ENCODE data around the gene BABAM1. TPM values are rescaled to one million over a fixed set of nuclear protein-coding genes. Genes with fewer than 3 reads are reported as not detected.

The BABAM1 gene
- total RNA-seq, 4 donors from 2014 or later, result 86.3 to 120 (median 99.4) TPM

GRCh38 chr19:17323300-17323963, 56.2 kb downstream of the BABAM1 start:
- in situ Hi-C loops (cut with MboI; ENCODE audit: low sequenced_read_pairs in 4 of 4) (no loop called here), intact Hi-C loops (cut with DNase I; ENCODE audit: low total_unique reads) (no loop called here)
- Histone ChIP-seq H3K4me3 (no peak overlapping the region), H3K27me3 (no peaks in the 10 kb centered on the region), H3K36me3 (peaks cover 0 to 28% of the 10 kb centered on the region in 2 donors), H3K27ac (no peak overlapping the region), H3K9me3 (no peaks in the 10 kb centered on the region), H3K4me1 (no peaks in the 10 kb centered on the region)
- DNase-seq (no peak), ATAC-seq (no peak)
- TF ChIP-seq POLR2A (IDR thresholded peaks at IDR 0.05) (no peak), CTCF (IDR thresholded peaks at IDR 0.05 in 4 of 5, conservative IDR thresholded peaks at IDR 0.05 in 1 of 5) (no peak)

- Histone ChIP-seq H3K4me1 (no peaks in the 10 kb centered on the region), H3K9me3 (no peaks in the 10 kb centered on the region), H3K27ac (no peak overlapping the region), H3K4me3 (no peak overlapping the region), H3K27me3 (no peaks in the 10 kb centered on the region), H3K36me3 (peaks cover 0 to 26% of the 10 kb centered on the region in 2 donors)
- DNase-seq (no peak), ATAC-seq (no peak)
- intact Hi-C loops (cut with DNase I; ENCODE audit: low total_unique reads) (no loop called here), in situ Hi-C loops (cut with MboI; ENCODE audit: low sequenced_read_pairs in 4 of 4) (no loop called here)
- TF ChIP-seq CTCF (IDR thresholded peaks at IDR 0.05 in 4 of 5, conservative IDR thresholded peaks at IDR 0.05 in 1 of 5) (no peak), POLR2A (IDR thresholded peaks at IDR 0.05) (no peak)
Measured at GRCh38 chr19:17323964-17324332, 56.7 kb downstream of the BABAM1 start.

- Histone ChIP-seq H3K4me1 (no peaks in the 10 kb centered on the region), H3K36me3 (peaks cover 0 to 20% of the 10 kb centered on the region in 2 donors), H3K9me3 (no peaks in the 10 kb centered on the region), H3K27ac (no peak overlapping the region), H3K4me3 (no peak overlapping the region), H3K27me3 (no peaks in the 10 kb centered on the region)
- in situ Hi-C loops (cut with MboI; ENCODE audit: low sequenced_read_pairs in 4 of 4), result no loop called here
- intact Hi-C loops (cut with DNase I; ENCODE audit: low total_unique reads), result no loop called here
- TF ChIP-seq POLR2A (IDR thresholded peaks at IDR 0.05) (no peak), CTCF (IDR thresholded peaks at IDR 0.05 in 4 of 5, conservative IDR thresholded peaks at IDR 0.05 in 1 of 5) (no peak)
- DNase-seq, result no peak
- no peak for ATAC-seq
Measured at GRCh38 chr19:17324357-17325114, 57.3 kb downstream of the BABAM1 start.

GRCh38 chr19:17325133-17325532, 57.9 kb downstream of the BABAM1 start:
- no peak for ATAC-seq
- H3K27ac ChIP-seq, result no peak overlapping the region
- DNase-seq, result no peak
- H3K4me1 ChIP-seq, result no peaks in the 10 kb centered on the region
- H3K27me3 ChIP-seq, result no peaks in the 10 kb centered on the region
- H3K36me3 ChIP-seq, result peaks cover 0 to 14% of the 10 kb centered on the region in 2 donors
- TF ChIP-seq CTCF (IDR thresholded peaks at IDR 0.05 in 4 of 5, conservative IDR thresholded peaks at IDR 0.05 in 1 of 5) (no peak), POLR2A (IDR thresholded peaks at IDR 0.05) (no peak)
- no peak overlapping the region for H3K4me3 ChIP-seq
- H3K9me3 ChIP-seq, result no peaks in the 10 kb centered on the region
- in situ Hi-C loops (cut with MboI; ENCODE audit: low sequenced_read_pairs in 4 of 4) (no loop called here), intact Hi-C loops (cut with DNase I; ENCODE audit: low total_unique reads) (no loop called here)

All from gastrocnemius medialis (tissue), 4 donors.